GM20000 (cell line): ENCODE measurements around the gene NRL.
A peak's percentile ranks its signal among the peaks of the same experiment; 100 is the strongest.

Experiments used
- DNase-seq: peaks from one replicate; pipeline ENCODE4 v3.0.0; 2012; ENCODE audit warnings: low spot score
- CTCF ChIP-seq: IDR thresholded peaks from 2 replicates; pipeline ENCODE4 v1.5.1; 2012; ENCODE audit warnings: mild to moderate bottlenecking, control low read depth; ENCODE audit errors: extremely low read depth, missing control alignments

The NRL gene

DNA sequence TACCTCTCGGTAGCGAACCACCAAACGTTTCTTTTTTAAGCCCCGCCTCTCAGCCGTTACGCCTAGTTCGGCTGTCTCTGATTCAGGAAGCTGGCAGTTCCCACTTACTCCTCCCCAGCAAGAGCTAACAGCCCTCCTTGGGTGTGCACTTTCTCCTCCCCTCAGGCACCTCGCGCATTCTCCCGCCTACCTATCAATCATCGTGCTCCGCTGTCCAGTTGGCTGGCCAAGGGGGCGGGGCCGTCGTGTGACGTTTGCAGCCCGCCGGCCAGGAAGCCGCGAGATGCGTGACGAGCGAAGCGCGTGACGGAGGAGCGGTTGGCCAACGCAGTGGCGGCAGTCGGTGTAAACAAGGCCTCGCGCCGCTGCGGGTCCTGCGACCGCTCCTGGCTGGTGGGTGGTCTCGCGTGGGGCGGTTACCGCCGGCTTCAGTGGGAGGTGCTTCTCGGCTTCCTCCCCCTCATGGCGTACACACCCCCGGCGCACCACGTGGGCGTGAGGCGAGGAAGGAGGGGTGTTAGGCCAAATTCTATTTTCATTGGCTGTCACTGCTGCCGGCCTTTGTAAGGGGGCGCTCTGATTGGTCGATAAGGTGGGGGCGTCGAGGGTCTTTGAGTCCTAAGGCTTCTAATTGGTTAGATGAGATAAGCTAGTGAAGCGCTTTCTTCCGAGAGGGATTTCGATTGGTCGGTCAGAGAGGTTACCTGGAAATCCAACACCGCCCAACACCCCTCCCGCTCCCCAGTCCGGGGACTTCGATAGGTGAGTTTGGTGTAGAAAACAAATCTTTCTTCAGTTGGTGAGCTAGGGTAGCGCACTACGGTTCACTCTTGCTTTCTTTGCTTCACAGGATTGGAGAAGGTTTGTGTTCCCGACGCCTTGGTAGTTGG lies at the start of gene NRL, which contains the start of gene DCAF11:
Gene NRL (minus strand): TSS at position 418 of the 890 bp plus-strand sequence. CDS start 32,101 bp downstream, outside the sequence.
Gene DCAF11 (plus strand): TSS at position 246 of the 890 bp plus-strand sequence. CDS start 818 bp downstream, outside the sequence.
- peak; percentile 97 for DNase-seq
- no peak for TF ChIP-seq CTCF

DNA sequence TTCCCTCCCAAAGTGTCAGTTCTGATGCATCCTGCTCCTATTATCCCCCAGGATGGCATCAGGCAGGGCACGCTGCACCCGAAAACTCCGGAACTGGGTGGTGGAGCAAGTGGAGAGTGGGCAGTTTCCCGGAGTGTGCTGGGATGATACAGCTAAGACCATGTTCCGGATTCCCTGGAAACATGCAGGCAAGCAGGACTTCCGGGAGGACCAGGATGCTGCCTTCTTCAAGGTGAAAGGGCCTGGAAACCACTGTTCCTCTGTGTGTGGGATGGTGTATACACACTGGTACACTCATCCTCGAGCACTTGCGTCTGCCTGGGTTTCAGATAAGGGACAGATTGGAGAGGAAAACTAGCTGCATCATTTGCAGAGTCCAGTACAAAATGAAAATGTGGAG lies 47.3 kb upstream of the NRL start:
- no peak for DNase-seq
- TF ChIP-seq CTCF: no peak

- TF ChIP-seq CTCF: peak; percentile 91
- DNase-seq: peak; percentile 92
Measured at GRCh38 chr14:24160850-24161804, 46.4 kb upstream of the NRL start, which contains the start of gene IRF9. TSS of gene IRF9 (plus strand) at chr14:24161265. CDS start at chr14:24162145, 880 bp downstream.

GRCh38 chr14:24160499-24160849 lies 45.7 kb upstream of the NRL start:
- DNase-seq: no peak
- TF ChIP-seq CTCF: no peak

DNA sequence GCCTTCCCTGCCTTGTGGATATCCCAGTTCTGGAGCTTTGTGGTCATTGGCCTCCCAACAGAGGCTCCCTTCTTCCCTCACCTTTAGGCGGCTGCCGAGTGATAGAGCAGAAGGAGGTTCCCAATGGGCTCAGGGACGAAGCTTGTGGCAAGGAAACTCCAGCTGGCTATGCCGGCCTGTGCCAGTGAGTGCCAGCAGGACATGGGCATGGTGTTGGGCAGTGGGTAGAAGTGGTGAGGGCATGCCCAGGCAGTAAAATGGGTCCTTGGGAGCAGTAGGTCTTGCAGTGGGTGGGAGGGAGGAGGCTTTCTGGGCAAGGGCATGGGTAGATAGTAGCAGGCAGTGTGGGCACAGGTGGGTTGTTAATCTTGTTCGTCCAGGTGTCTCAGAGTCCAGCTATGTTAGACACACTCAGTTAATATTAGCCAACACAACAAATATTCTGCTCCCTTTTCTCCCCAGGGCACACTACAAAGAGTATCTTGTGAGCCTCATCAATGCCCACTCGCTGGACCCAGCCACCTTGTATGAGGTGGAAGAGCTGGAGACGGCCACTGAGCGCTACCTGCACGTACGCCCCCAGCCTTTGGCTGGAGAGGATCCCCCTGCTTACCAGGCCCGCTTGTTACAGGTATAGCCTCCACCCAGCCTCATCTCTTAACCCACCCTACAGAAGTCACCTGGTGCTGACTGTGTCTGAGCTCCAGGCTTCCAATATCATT lies 45.2 kb upstream of the NRL start:
- TF ChIP-seq CTCF: no peak
- no peak for DNase-seq

- TF ChIP-seq CTCF: no peak
- DNase-seq: no peak
Measured at GRCh38 chr14:24157331-24157730, 42.6 kb upstream of the NRL start.
